ENCODE results near the gene PAN3. TPM values are rescaled to one million over a fixed set of nuclear protein-coding genes. Genes with fewer than 3 reads are reported as not detected.

The PAN3 gene
- total and polyA plus RNA-seq, 2 of the 8 experiments (the other 6 are each of a cell fraction or from before 2014, with no cell fraction given), result 12.7 to 39.3 TPM

DNA sequence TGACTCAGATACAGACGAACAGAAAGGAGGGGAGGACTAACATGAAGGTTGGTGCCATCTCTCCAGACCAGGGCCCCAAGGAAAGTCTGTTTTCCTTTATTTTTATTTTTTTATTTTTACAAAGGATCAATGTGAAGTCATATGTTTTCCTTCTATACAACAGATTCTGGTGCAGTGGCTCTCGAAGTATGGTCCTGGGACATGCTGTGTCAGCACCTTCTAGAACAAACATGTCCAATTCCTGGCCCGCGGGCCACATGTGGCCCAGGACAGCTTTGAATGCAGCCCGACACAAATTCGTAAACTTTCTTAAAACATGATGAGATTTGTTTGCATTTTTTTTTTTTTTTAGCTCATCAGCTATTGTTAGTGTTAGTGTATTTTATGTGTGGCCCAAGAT is 181.9 kb downstream of the PAN3 start:
- H2BK120ac ChIP-seq (replicated peaks; ENCODE audit: low read depth, low read length), result no peak overlapping the region
- H3K27me3 ChIP-seq (replicated peaks in 1 of 4; ENCODE audit: control insufficient read depth in 3 of 4, extremely low read depth in 1 of 4, insufficient read depth in 3 of 4, low read length in 3 of 4), result no peaks in the 10 kb centered on the region
- H4K20me1 ChIP-seq (replicated peaks in 1 of 2; ENCODE audit: control insufficient read depth in 1 of 2, insufficient read depth in 2 of 2, low read length in 2 of 2), result peaks cover 0 to 2% of the 10 kb centered on the region in 2 experiments
- H3K14ac ChIP-seq (ENCODE audit: insufficient read length), result no peak overlapping the region
- H3K18ac ChIP-seq (ENCODE audit: extremely low read depth, low read length), result no peak overlapping the region
- POLR2A ChIA-PET (ENCODE audit: partially characterized antibody), result no interaction called here
- no peak overlapping the region for H3K56ac ChIP-seq (replicated peaks; ENCODE audit: insufficient read length, low read depth, low read length)
- no peak overlapping the region for H3K4me2 ChIP-seq (ENCODE audit: insufficient read depth in 1 of 2, low read depth in 2 of 2, low read length in 2 of 2)
- no peak overlapping the region for H2AK5ac ChIP-seq (ENCODE audit: low read depth, low read length)
- H4K8ac ChIP-seq (ENCODE audit: extremely low read depth, insufficient read depth, low read length), result no peak overlapping the region
- H3K36me3 ChIP-seq (ENCODE audit: control insufficient read depth in 2 of 4, insufficient read depth in 4 of 4, low read length in 3 of 4), result peaks cover 0 to 18% (median 0%) of the 10 kb centered on the region in 4 experiments; a peak in 5 of 8 replicates
- no peaks in the 10 kb centered on the region for H3K9me3 ChIP-seq (ENCODE audit: insufficient read depth in 2 of 2, low read depth in 1 of 2, low read length in 1 of 2)
- no peak for FAIRE-seq
- WGBS, 2 experiments (ENCODE audit: extremely low coverage in 1 of 2, insufficient coverage in 1 of 2, insufficient read length in 1 of 2, insufficient replicate concordance in 2 of 2, low coverage in 1 of 2, low lambda C conversion rate in 2 of 2, missing lambda C conversion rate in 1 of 2), result 97% methylated on average over 6 of the region's 6 CpGs; no CpG with 5 or more reads in 1 of the 2 experiments
- no peak overlapping the region for H2BK5ac ChIP-seq (ENCODE audit: low read depth, low read length)
- H4K5ac ChIP-seq (ENCODE audit: insufficient read length, low read depth, low read length), result no peak overlapping the region
- H3K27ac ChIP-seq (ENCODE audit: low read depth, low read length), result no peak overlapping the region
- H2AFZ ChIP-seq (ENCODE audit: low read length), result no peak overlapping the region
- TF ChIP-seq RFX5 (IDR thresholded peaks at IDR 0.05; ENCODE audit: borderline replicate concordance, low read depth, low read length), result no peak
- no peak for TF ChIP-seq HDAC2 (IDR thresholded peaks at IDR 0.05; ENCODE audit: borderline replicate concordance in 1 of 2, low read depth in 2 of 2, low read length in 2 of 2)
- no peak overlapping the region for H3K4me3 ChIP-seq (ENCODE audit: extremely low read depth in 1 of 4, insufficient read depth in 2 of 4, low read depth in 3 of 4, low read length in 4 of 4)
- CTCF ChIA-PET (ENCODE audit: partially characterized antibody), result interaction anchor here (1.1 to 1.6 kb wide), 2 partner anchors 8 to 12 kb away, joined by 3 to 6 read pairs; no protein-coding TSS in a partner anchor
- no peak overlapping the region for H2BK20ac ChIP-seq (ENCODE audit: low read length)
- 0 out of 7 replicates have a peak, but pooled peaks cover 0 to 4% (median 0%) of the 10 kb centered on the region in 4 experiments for H3K4me1 ChIP-seq (replicated peaks in 1 of 4; ENCODE audit: control insufficient read depth in 3 of 4, insufficient read depth in 4 of 4, low read length in 3 of 4)
- no peaks in the 10 kb centered on the region for H3K23me2 ChIP-seq (ENCODE audit: low read depth, low read length)
- H4K91ac ChIP-seq (replicated peaks; ENCODE audit: insufficient read length, low read length), result no peak overlapping the region
- no peak overlapping the region for H3K9ac ChIP-seq (replicated peaks in 1 of 4; ENCODE audit: extremely low read depth in 1 of 4, low read depth in 3 of 4, low read length in 3 of 4)
- H2BK15ac ChIP-seq (ENCODE audit: low read length), result no peak overlapping the region
- H2BK12ac ChIP-seq (ENCODE audit: low read depth, low read length), result no peak overlapping the region
- H3K23ac ChIP-seq (ENCODE audit: insufficient read length), result no peak overlapping the region
- no peak for DNase-seq (ENCODE audit: low read depth in 1 of 2, low spot score in 2 of 2)
- H3K79me1 ChIP-seq (ENCODE audit: low read depth, low read length), result no peaks in the 10 kb centered on the region
- no peak overlapping the region for H3K4ac ChIP-seq (replicated peaks; ENCODE audit: insufficient read length, low read depth, low read length)
- H3K79me2 ChIP-seq (ENCODE audit: control insufficient read depth in 1 of 2, insufficient read depth in 2 of 2, low read length in 2 of 2), result no peaks in the 10 kb centered on the region
